Measurements from ENCODE around the gene MYO1D.
"Not testable (repeated sequence)": the region's sequence is repeated elsewhere in the genome, so short reads cannot be mapped to it uniquely, and the experiment has no call there.

Gene MYO1D

GRCh38 chr17:32651084-32651483 is 225.8 kb downstream of the MYO1D start:
- no peak overlapping the region for H3K9ac ChIP-seq (ENCODE audit: low read length)
- no peaks in the 10 kb centered on the region for H3K4me1 ChIP-seq (ENCODE audit: low read length)
- H3K27me3 ChIP-seq (ENCODE audit: low read depth, low read length), result no peaks in the 10 kb centered on the region
- TF ChIP-seq EZH2phosphoT487 (IDR thresholded peaks at IDR 0.05; ENCODE audit: low read depth), result no peak
- TF ChIP-seq CTCF (IDR thresholded peaks at IDR 0.05; ENCODE audit: low read depth, low read length), result no peak
- no peak overlapping the region for H3K4me2 ChIP-seq (ENCODE audit: low read length)
- peaks cover 14% of the 10 kb centered on the region; the same call in 1 of the 2 replicates for H3K9me3 ChIP-seq (ENCODE audit: insufficient read depth, low read length)
- no peak overlapping the region for H2AFZ ChIP-seq (ENCODE audit: low read depth, low read length)
- H4K20me1 ChIP-seq (ENCODE audit: insufficient read depth, low read length), result no peaks in the 10 kb centered on the region
- H3K27ac ChIP-seq (ENCODE audit: low read length), result no peak overlapping the region
- H3K4me3 ChIP-seq (ENCODE audit: low read length), result no peak overlapping the region
- peaks cover 55% of the 10 kb centered on the region for H3K36me3 ChIP-seq (replicated peaks; ENCODE audit: low read depth, low read length)
- H3K79me2 ChIP-seq (ENCODE audit: low read length), result no peaks in the 10 kb centered on the region

GRCh38 chr17:32648450-32648849 is 228.5 kb downstream of the MYO1D start:
- Histone ChIP-seq H3K79me2 (ENCODE audit: low read length) (no peaks in the 10 kb centered on the region), H3K36me3 (replicated peaks; ENCODE audit: low read depth, low read length) (peaks cover 37% of the 10 kb centered on the region), H3K4me2 (ENCODE audit: low read length) (no peak overlapping the region), H3K9ac (ENCODE audit: low read length) (no peak overlapping the region), H3K4me3 (ENCODE audit: low read length) (no peak overlapping the region), H3K9me3 (ENCODE audit: insufficient read depth, low read length) (peaks cover 14% of the 10 kb centered on the region; the same call in 1 of the 2 replicates), H4K20me1 (ENCODE audit: insufficient read depth, low read length) (no peaks in the 10 kb centered on the region), H3K27ac (ENCODE audit: low read length) (no peak overlapping the region), H3K27me3 (ENCODE audit: low read depth, low read length) (no peaks in the 10 kb centered on the region), H3K4me1 (ENCODE audit: low read length) (no peaks in the 10 kb centered on the region), H2AFZ (ENCODE audit: low read depth, low read length) (no peak overlapping the region)
- no peak for TF ChIP-seq CTCF (IDR thresholded peaks at IDR 0.05; ENCODE audit: low read depth, low read length)
- no peak for TF ChIP-seq EZH2phosphoT487 (IDR thresholded peaks at IDR 0.05; ENCODE audit: low read depth)

GRCh38 chr17:32646941-32647340 is 230.0 kb downstream of the MYO1D start:
- no peak overlapping the region for H2AFZ ChIP-seq (ENCODE audit: low read depth, low read length)
- H3K9me3 ChIP-seq (ENCODE audit: insufficient read depth, low read length), result peaks cover 14% of the 10 kb centered on the region; the same call in 1 of the 2 replicates
- TF ChIP-seq CTCF (IDR thresholded peaks at IDR 0.05; ENCODE audit: low read depth, low read length) (no peak), EZH2phosphoT487 (IDR thresholded peaks at IDR 0.05; ENCODE audit: low read depth) (no peak)
- H3K27me3 ChIP-seq (ENCODE audit: low read depth, low read length), result no peaks in the 10 kb centered on the region
- no peak overlapping the region for H3K27ac ChIP-seq (ENCODE audit: low read length)
- no peak overlapping the region for H3K4me2 ChIP-seq (ENCODE audit: low read length)
- no peak overlapping the region for H3K4me3 ChIP-seq (ENCODE audit: low read length)
- no peak overlapping the region for H3K9ac ChIP-seq (ENCODE audit: low read length)
- H3K36me3 ChIP-seq (replicated peaks; ENCODE audit: low read depth, low read length), result peaks cover 31% of the 10 kb centered on the region
- no peaks in the 10 kb centered on the region for H3K79me2 ChIP-seq (ENCODE audit: low read length)
- H3K4me1 ChIP-seq (ENCODE audit: low read length), result no peaks in the 10 kb centered on the region
- no peaks in the 10 kb centered on the region for H4K20me1 ChIP-seq (ENCODE audit: insufficient read depth, low read length)

- not testable (repeated sequence) for H3K4me2 ChIP-seq (ENCODE audit: low read length); H3K27me3 ChIP-seq (ENCODE audit: low read depth, low read length); H2AFZ ChIP-seq (ENCODE audit: low read depth, low read length); H4K20me1 ChIP-seq (ENCODE audit: insufficient read depth, low read length); H3K9ac ChIP-seq (ENCODE audit: low read length); H3K27ac ChIP-seq (ENCODE audit: low read length); H3K9me3 ChIP-seq (ENCODE audit: insufficient read depth, low read length); H3K79me2 ChIP-seq (ENCODE audit: low read length); H3K4me3 ChIP-seq (ENCODE audit: low read length); H3K4me1 ChIP-seq (ENCODE audit: low read length); H3K36me3 ChIP-seq (replicated peaks; ENCODE audit: low read depth, low read length)
Observed at GRCh38 chr17:32641514-32641913, 235.4 kb downstream of the MYO1D start.

All from OCI-LY3 (cell line).